Trophoblast cell (in vitro differentiated cells and primary cell): ENCODE results near the gene NAP1L4.
A peak's percentile ranks its signal among the peaks of the same experiment; 100 is the strongest.

Experiments
- DNase-seq, 2 donors: peaks; one replicate each; pipeline ENCODE4 v3.0.0-alpha.2; 2016
- H2AFZ ChIP-seq: 2 replicates; pipeline ENCODE4 v1.6.1; 2013; ENCODE audit warnings: low read length, moderate library complexity, mild to moderate bottlenecking; ENCODE audit not compliant: insufficient read depth, poor library complexity
- H2AK5ac ChIP-seq: 2 replicates; pipeline ENCODE4 v1.6.1; 2013; ENCODE audit warnings: mild to moderate bottlenecking, low read length
- H2BK120ac ChIP-seq: 2 replicates; pipeline ENCODE4 v1.6.1; 2013; ENCODE audit warnings: low read length, mild to moderate bottlenecking, moderate library complexity; ENCODE audit not compliant: insufficient read depth, poor library complexity
- H2BK12ac ChIP-seq: 2 replicates; pipeline ENCODE4 v1.6.1; 2013; ENCODE audit warnings: mild to moderate bottlenecking, low read length, moderate library complexity
- H2BK5ac ChIP-seq: 2 replicates; pipeline ENCODE4 v1.6.1; 2013; ENCODE audit warnings: low read length, low read depth, moderate library complexity, mild to moderate bottlenecking; ENCODE audit not compliant: poor library complexity
- H3K14ac ChIP-seq: 2 replicates; pipeline ENCODE4 v1.6.1; 2013; ENCODE audit warnings: mild to moderate bottlenecking, low read length
- H3K18ac ChIP-seq: 2 replicates; pipeline ENCODE4 v1.6.1; 2013; ENCODE audit warnings: mild to moderate bottlenecking, low read length
- H3K23ac ChIP-seq: 2 replicates; pipeline ENCODE4 v1.6.1; 2013; ENCODE audit warnings: low read length
- H3K27ac ChIP-seq: 2 replicates; pipeline ENCODE4 v1.5.1; 2013; ENCODE audit warnings: low read depth, mild to moderate bottlenecking, inconsistent platforms, low read length, moderate library complexity
- H3K27me3 ChIP-seq: 2 replicates; pipeline ENCODE4 v1.6.1; 2013; ENCODE audit warnings: inconsistent platforms, mild to moderate bottlenecking, low read length, moderate library complexity; ENCODE audit not compliant: insufficient read depth
- H3K36me3 ChIP-seq, 2 experiments: 1 replicate in 1 of 2; 2 replicates in 1 of 2; pipeline ENCODE4 v1.6.1; 2013; ENCODE audit warnings: low read length in 2 of 2, mild to moderate bottlenecking in 2 of 2, moderate library complexity in 1 of 2; ENCODE audit not compliant: insufficient read depth in 2 of 2, control insufficient read depth in 1 of 2
- H3K4ac ChIP-seq: 2 replicates; pipeline ENCODE4 v1.6.1; 2013; ENCODE audit warnings: low read depth, mild to moderate bottlenecking, low read length, moderate library complexity
- H3K4me1 ChIP-seq, 2 experiments: 1 replicate in 1 of 2; 2 replicates in 1 of 2; pipeline ENCODE4 v1.6.1; 2013; ENCODE audit warnings: low read length in 2 of 2, mild to moderate bottlenecking in 2 of 2, moderate library complexity in 1 of 2; ENCODE audit not compliant: insufficient read depth in 2 of 2, control insufficient read depth in 1 of 2
- H3K4me2 ChIP-seq: 2 replicates; pipeline ENCODE4 v1.6.1; 2013; ENCODE audit warnings: inconsistent platforms, mild to moderate bottlenecking, low read length, moderate library complexity
- H3K4me3 ChIP-seq: 2 replicates; pipeline ENCODE4 v1.5.1; 2013; ENCODE audit warnings: mild to moderate bottlenecking, low read depth, low read length, inconsistent platforms
- H3K79me1 ChIP-seq: one replicate; pipeline ENCODE4 v1.6.1; 2013; ENCODE audit warnings: low read length
- H3K79me2 ChIP-seq: 2 replicates; pipeline ENCODE4 v1.6.1; 2013; ENCODE audit warnings: low read length, mild to moderate bottlenecking; ENCODE audit not compliant: control insufficient read depth, insufficient read depth, poor library complexity
- H3K9ac ChIP-seq: 2 replicates; pipeline ENCODE4 v1.6.1; 2013; ENCODE audit warnings: mild to moderate bottlenecking, low read length
- H3K9me3 ChIP-seq: 2 replicates; pipeline ENCODE4 v1.6.1; 2013; ENCODE audit warnings: low read depth, mild to moderate bottlenecking, control low read depth, inconsistent platforms, low read length; ENCODE audit not compliant: insufficient read depth
- H4K12ac ChIP-seq: 2 replicates; pipeline ENCODE4 v1.6.1; 2013; ENCODE audit warnings: low read depth, mild to moderate bottlenecking, low read length, moderate library complexity
- H4K8ac ChIP-seq: 2 replicates; pipeline ENCODE4 v1.6.1; 2013; ENCODE audit warnings: low read depth, mild to moderate bottlenecking, low read length, moderate library complexity
- H4K91ac ChIP-seq: one replicate; pipeline ENCODE4 v1.6.1; 2013; ENCODE audit warnings: low read depth, mild to moderate bottlenecking, low read length, moderate library complexity
- WGBS: extraction: QIAGEN DNeasy Blood & Tissue Kit; methylation state at CpG from one replicate; pipeline ENCODE4 v1.1.7; 2013; ENCODE audit warnings: missing lambda C conversion rate; ENCODE audit not compliant: insufficient read length, insufficient coverage; ENCODE audit errors: extremely low coverage; 5-methylcytosine and 5-hydroxymethylcytosine counted together

Gene NAP1L4

DNA sequence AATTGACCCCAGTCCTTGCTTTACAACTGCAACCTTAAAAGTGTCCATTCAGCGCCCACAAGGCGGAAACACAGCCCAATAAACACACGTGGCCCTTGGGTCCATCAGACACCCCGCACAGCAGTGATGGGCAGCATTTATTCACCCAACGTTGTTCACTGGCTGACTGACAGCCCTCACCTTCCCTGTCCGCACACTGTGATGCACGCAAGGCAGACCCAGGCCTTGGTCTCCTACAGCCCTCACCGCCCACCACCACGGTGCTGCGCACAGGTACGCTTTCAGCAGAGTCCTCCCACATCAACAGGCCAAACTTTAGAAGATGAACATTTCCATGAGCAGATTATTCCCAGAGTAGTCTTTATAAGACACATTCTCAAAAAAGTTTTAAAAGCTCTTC is 42.2 kb downstream of the NAP1L4 start:
- Histone ChIP-seq H3K4me3 (no peak overlapping the region), H2AFZ (no peak overlapping the region), H2BK5ac (no peak overlapping the region), H3K4me2 (no peak overlapping the region), H3K23ac (no peak overlapping the region), H4K8ac (no peak overlapping the region), H3K4ac (no peak overlapping the region), H3K27me3 (no peaks in the 10 kb centered on the region), H3K18ac (no peak overlapping the region), H3K9ac (no peak overlapping the region), H3K9me3 (no peaks in the 10 kb centered on the region), H3K36me3 (peaks cover 50 to 67% of the 10 kb centered on the region in 2 experiments), H3K79me2 (no peaks in the 10 kb centered on the region), H3K14ac (no peak overlapping the region), H3K79me1 (no peaks in the 10 kb centered on the region), H3K27ac (no peak overlapping the region), H4K91ac (no peak overlapping the region), H3K4me1 (peaks cover 8 to 11% of the 10 kb centered on the region in 2 experiments), H2AK5ac (no peak overlapping the region), H2BK12ac (no peak overlapping the region), H4K12ac (no peak overlapping the region), H2BK120ac (no peak overlapping the region)
- no CpG with 5 or more reads among the region's 11 CpGs for WGBS
- DNase-seq: no peak

GRCh38 chr11:2947744-2948143 is 44.4 kb downstream of the NAP1L4 start:
- WGBS: no CpG with 5 or more reads among the region's 11 CpGs
- H3K27ac ChIP-seq: no peak overlapping the region

DNA sequence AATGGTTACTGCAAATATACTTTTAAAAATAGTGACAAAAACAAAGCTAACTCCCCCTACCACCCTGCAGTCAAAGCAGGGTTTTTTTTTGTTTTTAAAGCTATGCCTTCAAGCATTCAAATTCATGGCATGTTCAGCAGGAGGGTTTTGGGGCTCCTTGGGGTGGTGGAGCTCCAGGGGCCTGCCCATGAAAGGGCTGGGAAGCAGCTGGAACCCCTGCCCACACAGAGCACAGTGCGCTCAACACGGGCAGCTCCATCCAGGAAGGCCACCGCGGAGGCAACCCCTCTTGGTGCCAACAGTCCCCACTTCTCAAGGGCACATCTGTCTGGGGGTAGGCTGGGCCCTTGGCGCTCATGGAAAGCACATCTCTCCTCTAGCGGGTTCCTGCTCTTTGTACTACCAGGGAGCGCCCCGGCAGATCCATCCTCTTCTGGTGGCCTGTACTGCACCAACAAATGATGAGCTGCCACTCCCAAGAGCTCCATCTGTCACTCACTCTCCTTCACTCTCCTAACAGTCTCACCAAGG is 46.3 kb downstream of the NAP1L4 start:
- no peak overlapping the region for H4K8ac ChIP-seq
- H3K27ac ChIP-seq: no peak overlapping the region
- no peak overlapping the region for H2AFZ ChIP-seq
- no peak overlapping the region for H4K91ac ChIP-seq
- H3K79me2 ChIP-seq: no peaks in the 10 kb centered on the region
- H2AK5ac ChIP-seq: no peak overlapping the region
- H3K4ac ChIP-seq: no peak overlapping the region
- peaks cover 51 to 60% of the 10 kb centered on the region in 2 experiments for H3K36me3 ChIP-seq
- H3K4me2 ChIP-seq: no peak overlapping the region
- H3K9me3 ChIP-seq: no peaks in the 10 kb centered on the region
- no peak overlapping the region for H3K9ac ChIP-seq
- H3K14ac ChIP-seq: no peak overlapping the region
- no peak for DNase-seq
- H2BK120ac ChIP-seq: no peak overlapping the region
- no peak overlapping the region for H2BK12ac ChIP-seq
- H4K12ac ChIP-seq: no peak overlapping the region
- H3K27me3 ChIP-seq: no peaks in the 10 kb centered on the region
- H3K23ac ChIP-seq: no peak overlapping the region
- peaks cover 3 to 10% of the 10 kb centered on the region in 2 experiments for H3K4me1 ChIP-seq
- no CpG with 5 or more reads among the region's 8 CpGs for WGBS
- H2BK5ac ChIP-seq: no peak overlapping the region
- H3K79me1 ChIP-seq: no peaks in the 10 kb centered on the region
- no peak overlapping the region for H3K4me3 ChIP-seq
- no peak overlapping the region for H3K18ac ChIP-seq

More at GRCh38 chr11:2947744-2948143, 44.4 kb downstream of the NAP1L4 start:
- Histone ChIP-seq H3K79me1 (no peaks in the 10 kb centered on the region), H2AFZ (no peak overlapping the region), H3K27me3 (no peaks in the 10 kb centered on the region), H3K36me3 (peaks cover 55 to 69% of the 10 kb centered on the region in 2 experiments), H4K8ac (no peak overlapping the region), H2BK12ac (no peak overlapping the region), H2AK5ac (no peak overlapping the region), H3K4me1 (peaks cover 8 to 11% of the 10 kb centered on the region in 2 experiments), H3K18ac (no peak overlapping the region), H4K91ac (no peak overlapping the region), H3K4ac (no peak overlapping the region), H3K9ac (no peak overlapping the region), H3K4me3 (no peak overlapping the region), H3K9me3 (no peaks in the 10 kb centered on the region), H4K12ac (no peak overlapping the region), H2BK5ac (no peak overlapping the region), H3K79me2 (no peaks in the 10 kb centered on the region), H2BK120ac (no peak overlapping the region), H3K23ac (no peak overlapping the region), H3K4me2 (no peak overlapping the region), H3K14ac (no peak overlapping the region)
- no peak for DNase-seq

DNA sequence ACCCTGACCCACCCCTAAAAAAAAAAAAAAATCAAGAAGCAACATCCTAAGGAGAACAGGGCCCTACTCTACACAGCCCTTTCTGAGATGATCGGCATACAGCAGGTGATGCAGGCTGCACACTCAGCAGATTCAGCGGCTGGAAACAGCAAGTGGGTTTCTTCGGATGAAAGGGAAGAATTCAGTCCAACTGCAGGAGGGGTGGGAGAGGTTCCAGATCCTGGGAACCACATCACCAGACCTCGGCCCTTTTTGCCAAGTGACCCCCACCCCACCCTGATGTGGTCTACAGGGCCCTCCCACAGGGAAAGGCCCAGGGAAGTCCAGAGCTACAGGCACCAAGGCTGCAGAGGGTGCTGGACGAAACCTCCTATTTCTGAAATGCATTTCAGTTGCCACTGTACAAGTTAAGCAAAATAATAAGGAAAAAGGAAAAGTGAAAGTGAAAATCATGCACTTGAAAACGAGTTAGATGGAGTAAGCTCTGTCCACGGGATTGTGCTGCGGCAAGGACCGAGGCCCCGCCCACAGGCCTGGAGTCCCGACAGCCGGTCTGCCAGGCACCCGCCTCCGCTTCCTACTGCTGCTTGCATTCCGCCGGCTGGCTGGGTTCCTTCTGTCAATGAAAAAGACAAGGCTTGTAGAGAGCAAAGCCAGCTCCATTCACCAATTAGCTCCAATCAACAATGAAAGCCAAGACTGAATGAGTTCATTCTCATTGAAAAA is 46.9 kb downstream of the NAP1L4 start:
- H4K91ac ChIP-seq: no peak overlapping the region
- H3K79me2 ChIP-seq: no peaks in the 10 kb centered on the region
- H3K27me3 ChIP-seq: no peaks in the 10 kb centered on the region
- no peak overlapping the region for H2BK120ac ChIP-seq
- DNase-seq: peak; percentile 44 to 58
- no peak overlapping the region for H3K4me2 ChIP-seq
- no peaks in the 10 kb centered on the region for H3K9me3 ChIP-seq
- H3K9ac ChIP-seq: no peak overlapping the region
- H2AFZ ChIP-seq: no peak overlapping the region
- H3K4me3 ChIP-seq: no peak overlapping the region
- no CpG with 5 or more reads among the region's 16 CpGs for whole genome bisulfite sequencing
- no peak overlapping the region for H3K4ac ChIP-seq
- H3K79me1 ChIP-seq: no peaks in the 10 kb centered on the region
- H4K8ac ChIP-seq: no peak overlapping the region
- no peak overlapping the region for H2AK5ac ChIP-seq
- no peak overlapping the region for H3K18ac ChIP-seq
- H3K36me3 ChIP-seq: peaks cover 51 to 59% of the 10 kb centered on the region in 2 experiments
- H3K14ac ChIP-seq: no peak overlapping the region
- no peak overlapping the region for H3K23ac ChIP-seq
- H4K12ac ChIP-seq: no peak overlapping the region
- no peak overlapping the region for H2BK12ac ChIP-seq
- H2BK5ac ChIP-seq: no peak overlapping the region
- no peak overlapping the region for H3K27ac ChIP-seq
- peaks cover 3 to 10% of the 10 kb centered on the region in 2 experiments for H3K4me1 ChIP-seq
